H1 (cell line): Measurements from ENCODE around the gene TRIM32. TPM values are rescaled to one million over a fixed set of nuclear protein-coding genes. Genes with fewer than 3 reads are reported as not detected.

ENCODE experiments used
- CTCF ChIA-PET: fragments of 300-600 bp; sonication (Branson Sonifier 250); formaldehyde crosslinking; loops from one replicate; lab custom pipeline; 2021; ENCODE audit not compliant: partially characterized antibody; lab: Charles Lee
- POLR2A ChIA-PET: fragments of 300-600 bp; sonication (Branson Sonifier 250); formaldehyde crosslinking; loops from one replicate; lab custom pipeline; 2021; ENCODE audit warnings: inconsistent platforms; ENCODE audit not compliant: partially characterized antibody; lab: Charles Lee
- DNase-seq, 2 experiments: peaks; one replicate each; pipeline versions ENCODE4 v3.0.0 to v3.0.0-alpha.2; 2010 to 2022; ENCODE audit warnings: low spot score in 2 of 2, low read depth in 1 of 2, mixed read lengths in 1 of 2
- FAIRE-seq: peaks from 2 replicates; lab custom pipeline; 2011; peaks lifted over from hg19 to GRCh38; lab: Jason Lieb, UNC
- H2AFZ ChIP-seq: 2 replicates; pipeline ENCODE4 v1.8.1; 2012; ENCODE audit warnings: low read length, inconsistent platforms
- H2AK5ac ChIP-seq: 2 replicates; pipeline ENCODE4 v1.6.1; 2013; ENCODE audit warnings: low read depth, low read length
- H2BK120ac ChIP-seq: replicated peaks from 2 replicates; pipeline ENCODE3; 2013; ENCODE audit warnings: low read depth, low read length, inconsistent platforms
- H2BK12ac ChIP-seq: 2 replicates; pipeline ENCODE4 v1.6.1; 2013; ENCODE audit warnings: low read depth, low read length
- H2BK15ac ChIP-seq: 2 replicates; pipeline ENCODE4 v1.6.1; 2013; ENCODE audit warnings: low read length
- H2BK20ac ChIP-seq: 2 replicates; pipeline ENCODE4 v1.6.1; 2013; ENCODE audit warnings: low read length
- H2BK5ac ChIP-seq: 2 replicates; pipeline ENCODE4 v1.6.1; 2013; ENCODE audit warnings: low read depth, low read length
- H3K14ac ChIP-seq: 2 replicates; pipeline ENCODE4 v1.6.1; 2013; ENCODE audit warnings: inconsistent platforms; ENCODE audit not compliant: insufficient read length
- H3K18ac ChIP-seq: 2 replicates; pipeline ENCODE4 v1.6.1; 2013; ENCODE audit warnings: low read length; ENCODE audit errors: extremely low read depth
- H3K23ac ChIP-seq: 2 replicates; pipeline ENCODE4 v1.6.1; 2013; ENCODE audit warnings: inconsistent platforms; ENCODE audit not compliant: insufficient read length
- H3K23me2 ChIP-seq: 2 replicates; pipeline ENCODE4 v1.6.1; 2013; ENCODE audit warnings: low read depth, low read length
- H3K27ac ChIP-seq: 2 replicates; pipeline ENCODE4 v1.6.1; 2011; ENCODE audit warnings: low read depth, low read length, inconsistent platforms
- H3K27me3 ChIP-seq, 4 experiments: replicated peaks in 1 of 4; 1 replicate in 1 of 4; 2 replicates in 3 of 4; pipeline versions ENCODE4 v1.6.1 to v1.8.1; 2011 to 2013; ENCODE audit warnings: low read length in 3 of 4, mild to moderate bottlenecking in 3 of 4, inconsistent platforms in 2 of 4, mixed read lengths in 2 of 4, moderate library complexity in 1 of 4; ENCODE audit not compliant: control insufficient read depth in 3 of 4, insufficient read depth in 3 of 4; ENCODE audit errors: extremely low read depth in 1 of 4
- H3K36me3 ChIP-seq, 4 experiments: 2 replicates each; pipeline versions ENCODE4 v1.6.1 to v1.8.1; 2011 to 2013; ENCODE audit warnings: mild to moderate bottlenecking in 4 of 4, low read length in 3 of 4, moderate library complexity in 2 of 4, control low read depth in 1 of 4, inconsistent platforms in 1 of 4; ENCODE audit not compliant: insufficient read depth in 4 of 4, control insufficient read depth in 2 of 4
- H3K4ac ChIP-seq: replicated peaks from 2 replicates; pipeline ENCODE3; 2013; ENCODE audit warnings: low read length, low read depth, mixed read lengths, inconsistent platforms; ENCODE audit not compliant: insufficient read length
- H3K4me1 ChIP-seq, 4 experiments: replicated peaks in 1 of 4; 1 replicate in 1 of 4; 2 replicates in 3 of 4; pipeline versions ENCODE4 v1.6.1 to v1.8.1; 2011 to 2013; ENCODE audit warnings: low read length in 3 of 4, inconsistent platforms in 2 of 4, mixed read lengths in 1 of 4; ENCODE audit not compliant: insufficient read depth in 4 of 4, control insufficient read depth in 3 of 4
- H3K4me2 ChIP-seq, 2 experiments: 2 replicates each; pipeline versions ENCODE4 v1.6.1 to v1.8.1; 2011 to 2013; ENCODE audit warnings: low read depth in 2 of 2, low read length in 2 of 2, control low read depth in 1 of 2, inconsistent platforms in 1 of 2, mild to moderate bottlenecking in 1 of 2; ENCODE audit not compliant: insufficient read depth in 1 of 2
- H3K4me3 ChIP-seq, 4 experiments: fragments of 200-600, 300-600 bp in 1 of 4; sonication (generic), shearing (Covaris generic), sonication (Bioruptor Twin) in 1 of 4; 2 replicates each; pipeline versions ENCODE4 v1.5.1 to v1.8.1; 2011 to 2016; ENCODE audit warnings: low read length in 4 of 4, low read depth in 3 of 4, control low read depth in 2 of 4, inconsistent platforms in 2 of 4, mild to moderate bottlenecking in 2 of 4, mixed read lengths in 1 of 4, moderate library complexity in 1 of 4; ENCODE audit not compliant: insufficient read depth in 2 of 4; ENCODE audit errors: extremely low read depth in 1 of 4
- H3K56ac ChIP-seq: replicated peaks from 2 replicates; pipeline ENCODE3; 2013; ENCODE audit warnings: low read depth, mild to moderate bottlenecking, mixed read lengths, low read length, inconsistent platforms; ENCODE audit not compliant: insufficient read length
- H3K79me1 ChIP-seq: 2 replicates; pipeline ENCODE4 v1.6.1; 2013; ENCODE audit warnings: low read depth, low read length, control low read depth
- H3K79me2 ChIP-seq, 2 experiments: 2 replicates each; pipeline versions ENCODE4 v1.6.1 to v1.8.1; 2012 to 2013; ENCODE audit warnings: low read length in 2 of 2, mild to moderate bottlenecking in 2 of 2, inconsistent platforms in 1 of 2; ENCODE audit not compliant: insufficient read depth in 2 of 2, control insufficient read depth in 1 of 2
- H3K9ac ChIP-seq, 4 experiments: replicated peaks in 1 of 4; 1 replicate in 1 of 4; 2 replicates in 3 of 4; pipeline versions ENCODE4 v1.6.1 to v1.8.1; 2011 to 2013; ENCODE audit warnings: low read depth in 3 of 4, low read length in 3 of 4, control low read depth in 2 of 4, mild to moderate bottlenecking in 2 of 4, moderate library complexity in 2 of 4, inconsistent platforms in 1 of 4; ENCODE audit errors: extremely low read depth in 1 of 4
- H3K9me3 ChIP-seq, 2 experiments: 2 replicates each; pipeline versions ENCODE4 v1.6.1 to v1.8.1; 2012 to 2013; ENCODE audit warnings: mild to moderate bottlenecking in 2 of 2, moderate library complexity in 2 of 2, control low read depth in 1 of 2, inconsistent platforms in 1 of 2, low read depth in 1 of 2, low read length in 1 of 2, mixed read lengths in 1 of 2; ENCODE audit not compliant: insufficient read depth in 2 of 2
- H4K20me1 ChIP-seq, 2 experiments: replicated peaks in 1 of 2; 2 replicates each; pipeline versions ENCODE3 to v1.8.1; 2011 to 2013; ENCODE audit warnings: inconsistent platforms in 2 of 2, low read length in 2 of 2, mild to moderate bottlenecking in 1 of 2; ENCODE audit not compliant: insufficient read depth in 2 of 2, control insufficient read depth in 1 of 2
- H4K5ac ChIP-seq: 2 replicates; pipeline ENCODE4 v1.6.1; 2013; ENCODE audit warnings: low read length, low read depth, mixed read lengths, inconsistent platforms; ENCODE audit not compliant: insufficient read length
- H4K8ac ChIP-seq: 2 replicates; pipeline ENCODE4 v1.8.0; 2013; ENCODE audit warnings: mild to moderate bottlenecking, moderate library complexity, low read length, inconsistent platforms; ENCODE audit not compliant: insufficient read depth; ENCODE audit errors: extremely low read depth
- H4K91ac ChIP-seq: replicated peaks from 2 replicates; pipeline ENCODE3; 2013; ENCODE audit warnings: low read length, mixed read lengths, inconsistent platforms; ENCODE audit not compliant: insufficient read length
- ATF2 ChIP-seq: IDR thresholded peaks from 2 replicates; pipeline ENCODE4 v1.6.1; 2012; ENCODE audit warnings: low read length, inconsistent platforms
- CTCF ChIP-seq, 3 experiments: IDR thresholded peaks; 1 replicate in 2 of 3; 2 replicates in 1 of 3; pipeline versions ENCODE4 v1.5.1 to v1.6.1; 2011; ENCODE audit warnings: low read length in 3 of 3, mild to moderate bottlenecking in 3 of 3, inconsistent platforms in 2 of 3, low read depth in 1 of 3, moderate library complexity in 1 of 3; ENCODE audit not compliant: insufficient read depth in 1 of 3; ENCODE audit errors: control extremely low read depth in 1 of 3
- EP300 ChIP-seq, 2 experiments: IDR thresholded peaks; 1 replicate in 1 of 2; 2 replicates in 1 of 2; pipeline ENCODE4 v1.6.1; 2011 to 2012; ENCODE audit warnings: low read depth in 2 of 2, low read length in 2 of 2, mild to moderate bottlenecking in 2 of 2, borderline replicate concordance in 1 of 2, inconsistent platforms in 1 of 2, moderate library complexity in 1 of 2
- RNF2 ChIP-seq: fragments of 200-900, 300-1000 bp; sonication (generic); IDR thresholded peaks from 2 replicates; pipeline ENCODE4 v1.7.1; 2016; ENCODE audit warnings: borderline replicate concordance, low read depth, mild to moderate bottlenecking, antibody characterized with exemption, low read length; ENCODE audit not compliant: poor library complexity, severe bottlenecking; ENCODE audit errors: missing control alignments
- SUZ12 ChIP-seq: fragments of 200-600 bp; sonication (generic); IDR thresholded peaks from 2 replicates; pipeline ENCODE4 v1.6.1; 2012; ENCODE audit warnings: mild to moderate bottlenecking, inconsistent platforms, low read length, moderate library complexity, mixed read lengths
- WGBS, 2 experiments: shearing (Covaris generic) in 1 of 2; methylation state at CpG; one replicate each; pipeline versions ENCODE4 v1.1.6 to v1.1.7; 2013 to 2015; ENCODE audit warnings: low lambda C conversion rate in 2 of 2, mixed read lengths in 2 of 2, inconsistent platforms in 1 of 2, low coverage in 1 of 2, missing lambda C conversion rate in 1 of 2; ENCODE audit not compliant: insufficient replicate concordance in 2 of 2, insufficient coverage in 1 of 2, insufficient read length in 1 of 2; ENCODE audit errors: extremely low coverage in 1 of 2, missing lambda C conversion rate in 1 of 2; 5-methylcytosine and 5-hydroxymethylcytosine counted together
- polyA plus RNA-seq, 7 experiments: library from polyadenylated mRNA; depleted of rRNA in 3 of 7; stranded (reverse) in 5 of 7; unstranded in 2 of 7; fragments of >200 nt in 5 of 7; fragments of 200-250 nt in 2 of 7; gene quantifications; 1 replicate in 5 of 7; 2 replicates in 1 of 7; 4 replicates in 1 of 7; pipeline versions ENCODE4 v1.2.1 to v1.2.3, GENCODE V29; 2011 to 2013; ENCODE audit warnings: missing spikeins in 2 of 7, mixed read lengths in 2 of 7
- total RNA-seq: library from RNA; stranded (reverse); fragmentation: NEBNext Ultra II Directional; extraction: Animal tissue kit (Norgen Biotek cat#: 25700); gene quantifications from 2 replicates; pipeline ENCODE4 v1.2.1, GENCODE V29; 2021

Gene TRIM32
- total and polyA plus RNA-seq, 2 of the 8 experiments (the other 6 are each of a cell fraction or from before 2014, with no cell fraction given) = 10.5 to 17.3 TPM

GRCh38 chr9:116685166-116685565, 1.9 kb upstream of the TRIM32 start:
- no peak overlapping the region for H3K23ac ChIP-seq
- no peak overlapping the region for H3K4me2 ChIP-seq
- peaks cover 0 to 18% of the 10 kb centered on the region in 2 experiments; a peak in 2 of 4 replicates for H3K79me2 ChIP-seq
- no peaks in the 10 kb centered on the region; a peak in 1 of 8 replicates for H3K36me3 ChIP-seq
- H3K27me3 ChIP-seq = no peaks in the 10 kb centered on the region; a peak in 2 of 7 replicates
- H3K4me3 ChIP-seq = no peak overlapping the region
- no peak overlapping the region for H3K27ac ChIP-seq
- H3K4ac ChIP-seq = no peak overlapping the region
- H2BK120ac ChIP-seq = no peak overlapping the region
- H3K79me1 ChIP-seq = no peaks in the 10 kb centered on the region; the same call in 1 of the 2 replicates
- H4K8ac ChIP-seq = no peak overlapping the region
- POLR2A ChIA-PET = interaction anchor here (0.7 kb wide), 1 partner anchor 744 kb away, joined by 4 read pairs; no protein-coding TSS in a partner anchor
- peaks cover 12% of the 10 kb centered on the region for H3K23me2 ChIP-seq
- H2AFZ ChIP-seq = no peak overlapping the region
- no peak overlapping the region for H3K56ac ChIP-seq
- no peak overlapping the region for H2BK12ac ChIP-seq
- peaks cover 0 to under 1% of the 10 kb centered on the region in 2 experiments for H4K20me1 ChIP-seq
- H2BK15ac ChIP-seq = no peak overlapping the region
- no peak overlapping the region for H3K9ac ChIP-seq
- 95% methylated on average over 4 of the region's 4 CpGs; no CpG with 5 or more reads in 1 of the 2 experiments for WGBS, 2 experiments
- no peaks in the 10 kb centered on the region for H3K9me3 ChIP-seq
- FAIRE-seq (no peak), DNase-seq (no peak)
- H2AK5ac ChIP-seq = no peak overlapping the region
- no peak overlapping the region for H2BK20ac ChIP-seq
- H4K91ac ChIP-seq = no peak overlapping the region
- CTCF ChIA-PET = interaction anchor here (1.2 to 1.4 kb wide), 2 partner anchors 10 to 96 kb away, joined by 4 read pairs; no protein-coding TSS in a partner anchor
- H2BK5ac ChIP-seq = no peak overlapping the region
- H4K5ac ChIP-seq = no peak overlapping the region
- no peak overlapping the region for H3K14ac ChIP-seq
- H3K18ac ChIP-seq = no peak overlapping the region
- peaks cover 0 to 9% (median 1%) of the 10 kb centered on the region in 4 experiments; a peak in 5 of 7 replicates for H3K4me1 ChIP-seq
- TF ChIP-seq ATF2 (no peak), CTCF (IDR thresholded peaks at IDR 0.05; ENCODE audit: control extremely low read depth in 1 of 3, insufficient read depth in 1 of 3, low read depth in 1 of 3, low read length in 3 of 3) (no peak), SUZ12 (no peak), RNF2 (no peak), EP300 (IDR thresholded peaks at IDR 0.05; ENCODE audit: borderline replicate concordance in 1 of 2, low read depth in 2 of 2, low read length in 2 of 2) (no peak)
